MV-4-11 (cell line): ENCODE data around the gene NOTCH4.
"Not testable (repeated sequence)": the region's sequence is repeated elsewhere in the genome, so short reads cannot be mapped to it uniquely, and the experiment has no call there.

Source experiments
- DNase-seq: peaks from one replicate; lab custom pipeline; 2025; lab: John Stamatoyannopoulos, UW

The NOTCH4 gene

DNA sequence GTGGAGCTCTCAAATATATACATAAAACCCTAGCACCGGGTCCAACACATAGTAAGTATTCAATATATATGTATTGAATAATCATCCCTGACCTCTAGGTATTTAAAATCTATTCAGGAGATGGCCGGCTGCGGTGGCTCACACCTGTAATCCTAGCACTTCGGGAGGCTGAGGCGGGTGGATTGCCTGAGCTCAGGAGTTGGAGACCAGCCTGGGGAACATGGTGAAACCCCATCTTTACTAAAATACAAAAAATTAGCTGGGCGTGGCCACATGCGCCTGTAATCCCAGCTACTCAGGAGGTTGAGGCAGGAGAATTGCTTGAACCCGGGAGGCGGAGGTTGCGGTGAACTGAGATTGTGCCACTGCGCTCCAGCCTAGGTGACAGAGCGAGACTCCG lies 30.8 kb downstream of the NOTCH4 start:
- DNase-seq, result not testable (repeated sequence)

DNA sequence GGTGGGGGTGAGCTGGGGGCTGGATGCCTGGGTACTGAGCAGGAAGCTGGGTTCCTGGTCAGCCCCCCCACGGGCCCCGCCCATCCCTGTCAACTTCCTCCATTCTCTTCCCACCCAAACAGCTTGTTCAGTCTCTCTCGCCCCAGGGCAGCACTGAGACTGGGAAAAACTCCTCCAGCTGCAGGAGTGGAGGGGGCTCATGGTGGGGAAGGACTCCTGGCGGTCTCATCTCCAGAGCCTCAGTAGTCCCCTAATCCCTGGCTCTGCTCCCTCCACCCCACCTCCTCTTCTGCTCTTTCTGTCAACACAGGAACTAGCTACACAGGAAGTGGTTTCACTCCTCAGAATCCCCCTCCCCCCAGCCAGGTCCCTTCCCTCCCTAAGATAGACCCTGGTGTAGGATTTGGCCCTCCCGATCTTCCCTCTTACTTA lies 31.2 kb downstream of the NOTCH4 start, which contains the start of gene GPSM3:
GPSM3 (minus strand) TSS at position 36 of the 432 bp plus-strand sequence. CDS start 130 bp downstream, outside the sequence.
- DNase-seq, result peak; percentile 75

DNA sequence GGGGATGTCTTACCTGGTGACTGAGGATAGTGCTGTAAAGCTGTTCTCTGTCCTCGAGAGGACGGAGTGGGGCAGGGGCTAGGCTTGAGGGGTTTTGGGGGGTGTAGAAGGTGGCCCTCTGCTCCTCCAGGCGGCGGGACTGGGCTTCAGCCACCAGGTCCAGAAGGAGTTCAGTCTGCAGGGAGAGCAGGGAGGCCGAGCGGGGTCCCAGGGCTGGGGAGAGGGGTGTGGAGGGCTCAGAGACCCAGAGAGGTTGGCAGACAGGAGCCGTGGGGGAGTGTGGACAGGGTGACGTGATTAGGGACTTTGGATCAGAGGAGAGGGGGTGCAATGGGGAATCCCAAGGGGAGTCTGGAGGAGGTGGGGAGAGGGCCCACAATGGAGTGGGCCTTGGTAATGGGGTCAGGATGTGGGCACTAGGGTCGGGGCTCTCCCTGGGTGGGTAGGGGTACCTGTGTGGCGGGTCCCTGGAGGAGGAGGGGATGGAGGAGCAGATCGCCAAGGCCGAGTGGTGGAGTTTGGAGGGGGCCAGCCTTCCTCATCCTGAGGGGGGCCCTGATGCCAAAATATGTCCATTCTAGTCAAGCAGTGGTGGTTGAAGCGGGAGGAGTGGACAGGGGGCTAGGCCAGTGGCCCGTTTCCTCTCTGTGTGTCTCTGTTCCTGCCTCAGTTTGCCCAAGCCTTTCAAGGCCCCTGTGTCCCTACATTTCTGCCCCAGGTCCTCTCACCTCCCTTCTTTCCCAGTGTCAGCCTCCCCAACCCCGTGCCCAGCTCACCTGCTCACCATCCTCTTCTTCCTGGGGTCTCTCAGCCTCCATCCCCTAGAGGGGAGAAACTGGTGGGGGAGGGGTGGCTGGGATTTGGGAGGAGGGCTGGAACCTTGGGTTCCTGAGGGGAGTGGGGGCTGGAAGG lies 31.9 kb downstream of the NOTCH4 start:
- no peak for DNase-seq

DNA sequence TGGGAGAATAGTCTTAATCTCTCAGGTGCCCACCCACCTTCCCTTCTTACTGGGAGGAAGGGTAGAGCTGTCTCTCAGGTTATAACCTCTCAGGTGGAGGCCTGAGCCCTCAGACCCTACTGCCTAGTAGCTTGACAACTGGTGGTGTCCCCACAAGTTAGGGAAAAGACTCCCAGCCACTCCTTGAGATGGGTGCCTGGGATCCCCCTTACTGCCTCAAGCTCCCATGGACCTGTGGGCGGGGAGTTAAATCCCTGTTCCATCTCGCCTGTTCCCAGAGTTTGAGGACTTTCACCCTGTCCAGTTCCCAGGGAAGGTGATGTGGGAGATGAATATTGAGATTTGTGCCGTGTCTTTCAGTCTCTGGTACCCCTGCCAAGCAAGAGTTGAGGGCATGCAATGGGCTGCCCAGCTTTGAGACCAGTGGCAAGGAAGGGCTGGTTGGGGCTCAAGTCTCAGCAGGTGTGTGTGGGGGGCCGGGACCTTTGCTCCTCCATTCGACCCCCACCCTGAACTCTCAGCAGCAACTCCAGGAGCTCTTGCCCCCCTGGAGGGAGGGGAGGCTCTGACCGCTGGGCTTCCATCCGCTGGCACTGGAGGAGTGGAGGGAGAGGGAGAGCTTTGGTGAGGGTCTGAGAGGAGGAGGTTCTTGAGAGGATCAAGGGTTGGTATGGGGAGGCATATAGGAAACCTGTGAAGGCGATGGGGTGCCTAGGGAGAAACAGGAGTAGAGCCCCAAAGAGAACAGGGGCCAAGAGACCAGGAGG lies 32.8 kb downstream of the NOTCH4 start:
- no peak for DNase-seq

DNA sequence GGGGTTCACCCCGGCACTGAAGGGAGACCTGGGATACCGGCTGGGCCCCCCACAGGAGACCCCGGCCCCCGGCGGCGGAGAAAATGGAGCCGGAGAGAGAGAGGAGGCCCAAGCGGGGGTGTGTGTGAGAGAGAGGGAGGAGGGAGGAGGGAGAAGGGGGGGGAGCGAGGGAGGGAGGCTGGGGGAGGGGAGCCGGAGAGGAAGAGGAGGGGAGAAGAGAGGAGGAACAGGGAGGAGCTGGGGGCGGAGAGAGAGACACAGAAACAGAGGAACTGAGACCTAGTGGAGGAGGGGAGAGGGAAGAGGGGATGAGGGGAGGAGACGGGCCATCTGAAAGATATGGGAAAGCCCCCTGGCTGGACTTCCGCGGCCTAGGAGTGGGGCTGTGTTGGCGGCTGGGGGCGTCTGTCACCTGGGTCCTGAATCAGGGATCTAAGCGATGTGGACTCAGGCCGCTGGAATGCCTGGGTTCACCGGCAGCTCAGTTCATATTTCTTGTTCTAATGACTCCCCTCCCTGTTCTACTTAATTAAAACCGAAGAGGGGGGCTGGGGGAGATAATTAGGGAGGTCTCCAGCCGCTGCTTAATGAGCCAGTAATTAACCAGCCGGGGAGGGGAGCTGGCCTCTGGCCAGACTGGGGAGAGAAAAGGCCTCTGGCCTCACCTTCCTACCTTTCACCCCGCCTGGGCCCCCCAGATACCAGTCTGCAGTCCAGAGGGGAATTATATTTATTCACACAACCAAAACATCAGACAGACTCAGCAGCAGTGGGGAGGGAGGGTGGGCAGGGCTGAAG lies 33.6 kb downstream of the NOTCH4 start, which contains the start of gene PBX2:
PBX2 (minus strand) TSS at position 149 of the 798 bp plus-strand sequence. CDS start 287 bp downstream, outside the sequence.
- DNase-seq, result peak; percentile 92

DNA sequence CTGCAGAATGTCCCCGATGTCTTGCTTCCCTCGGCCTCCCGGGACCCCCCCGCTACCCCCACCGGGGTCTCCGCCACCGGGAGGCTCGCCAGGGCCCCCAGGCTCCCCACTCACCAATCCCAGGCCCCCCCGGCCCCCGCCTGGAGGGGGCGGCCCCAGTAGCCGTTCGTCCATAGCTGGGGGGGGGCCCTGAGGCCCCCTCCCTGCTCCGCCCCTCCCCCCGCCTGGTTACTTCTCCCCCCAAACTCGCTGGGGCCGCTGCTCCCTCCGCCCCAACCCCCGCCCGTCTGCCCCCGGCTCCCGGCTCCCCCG lies 34.2 kb downstream of the NOTCH4 start:
- DNase-seq, result no peak

DNA sequence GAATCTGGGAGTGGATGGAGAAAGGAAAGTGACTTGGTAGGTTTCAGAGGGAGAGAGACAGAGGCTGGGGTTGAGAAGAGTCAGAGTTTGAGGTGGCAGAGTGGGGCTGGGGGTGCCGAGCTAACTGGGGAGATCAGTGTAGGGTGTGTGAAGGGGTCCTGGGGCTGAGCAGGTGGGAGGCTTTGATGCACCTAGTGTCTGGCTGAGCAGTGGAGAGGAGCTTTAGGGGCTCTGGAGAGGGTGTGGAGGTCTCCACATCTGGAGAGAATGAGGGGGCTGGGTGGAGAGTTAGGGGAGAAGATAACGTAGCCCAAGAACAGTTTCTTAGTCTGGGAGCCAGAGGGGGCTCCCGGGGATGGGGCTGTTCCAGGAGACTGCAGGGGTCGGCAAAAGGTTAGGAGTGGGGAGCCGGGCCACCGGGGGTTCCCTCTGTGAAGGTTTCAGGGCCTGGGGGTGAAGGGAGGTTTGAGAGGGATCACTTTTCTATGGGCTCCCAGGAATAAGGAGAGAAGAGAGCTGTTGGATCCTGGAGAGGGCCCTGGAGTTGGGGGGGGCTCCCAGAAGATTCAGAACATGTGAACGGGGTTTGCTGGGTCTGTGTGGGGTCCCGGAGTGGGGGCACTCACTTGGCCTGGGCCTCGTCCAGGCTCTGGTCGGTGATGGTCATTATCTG lies 34.7 kb downstream of the NOTCH4 start:
- no peak for DNase-seq

DNA sequence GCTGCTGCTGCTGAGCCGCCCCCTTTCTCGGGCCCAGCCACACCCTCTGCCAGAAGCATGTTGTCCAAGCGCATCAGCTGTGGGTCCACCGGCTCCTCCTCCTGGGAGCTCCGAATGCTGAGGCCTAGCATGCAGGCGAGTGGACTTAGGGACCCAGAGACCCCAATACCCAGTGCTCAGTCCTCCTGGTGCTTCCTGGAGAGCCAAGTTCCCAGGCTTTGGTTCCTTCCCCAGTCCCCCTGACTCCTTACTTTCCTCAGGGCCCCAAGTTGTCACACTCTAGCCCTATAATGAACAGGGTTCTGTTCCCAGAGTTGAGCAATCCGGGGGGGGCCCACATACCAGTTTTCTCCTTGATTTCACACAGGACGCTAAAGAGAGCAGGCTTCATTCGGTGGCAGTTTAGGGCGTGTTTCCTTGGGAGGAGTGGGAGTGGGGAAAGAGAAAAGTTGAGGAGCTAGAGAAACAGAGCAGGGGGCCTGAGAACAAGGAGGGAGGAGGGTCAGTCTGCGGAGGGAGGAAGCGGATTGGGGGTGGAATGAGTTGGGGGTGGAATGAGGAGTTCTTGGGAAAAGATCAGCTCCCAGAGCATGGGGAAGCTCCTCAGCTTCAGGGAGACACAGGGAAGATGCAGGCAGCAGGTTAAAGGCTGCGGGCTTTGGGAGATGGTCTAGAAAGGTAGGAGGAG lies 35.3 kb downstream of the NOTCH4 start:
- no peak for DNase-seq

DNA sequence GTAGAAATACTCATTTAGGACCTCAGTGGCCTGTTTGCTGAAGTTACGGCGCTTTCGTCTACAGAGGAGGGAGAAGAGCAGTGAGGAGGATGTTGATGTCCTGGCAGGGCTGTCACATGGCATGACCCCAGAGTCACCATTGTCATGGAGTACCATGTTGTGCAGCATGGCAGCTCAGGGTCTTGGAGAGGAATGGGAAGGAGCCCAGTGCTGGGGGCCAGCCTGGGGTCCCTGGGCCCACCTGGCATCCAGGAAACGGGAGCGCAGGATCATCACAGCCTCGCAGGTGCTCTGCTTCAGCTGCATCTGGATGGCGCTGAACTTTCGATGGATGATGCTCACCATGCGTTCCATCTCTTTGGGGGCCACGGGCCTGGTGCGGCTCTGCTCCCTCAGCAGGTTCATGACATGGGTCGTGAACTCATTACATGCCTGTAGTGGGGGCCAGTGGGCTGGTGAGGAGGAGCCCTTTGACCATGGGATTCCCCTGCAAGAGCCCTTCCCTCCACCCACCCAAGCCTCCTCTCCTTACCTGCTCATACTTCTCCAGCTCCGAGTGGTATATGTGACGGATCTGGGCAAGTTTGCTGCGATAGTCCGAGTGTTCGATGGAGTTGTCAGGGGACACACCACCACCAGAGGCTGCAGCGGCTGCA lies 36.0 kb downstream of the NOTCH4 start:
- DNase-seq, result not testable (repeated sequence)

DNA sequence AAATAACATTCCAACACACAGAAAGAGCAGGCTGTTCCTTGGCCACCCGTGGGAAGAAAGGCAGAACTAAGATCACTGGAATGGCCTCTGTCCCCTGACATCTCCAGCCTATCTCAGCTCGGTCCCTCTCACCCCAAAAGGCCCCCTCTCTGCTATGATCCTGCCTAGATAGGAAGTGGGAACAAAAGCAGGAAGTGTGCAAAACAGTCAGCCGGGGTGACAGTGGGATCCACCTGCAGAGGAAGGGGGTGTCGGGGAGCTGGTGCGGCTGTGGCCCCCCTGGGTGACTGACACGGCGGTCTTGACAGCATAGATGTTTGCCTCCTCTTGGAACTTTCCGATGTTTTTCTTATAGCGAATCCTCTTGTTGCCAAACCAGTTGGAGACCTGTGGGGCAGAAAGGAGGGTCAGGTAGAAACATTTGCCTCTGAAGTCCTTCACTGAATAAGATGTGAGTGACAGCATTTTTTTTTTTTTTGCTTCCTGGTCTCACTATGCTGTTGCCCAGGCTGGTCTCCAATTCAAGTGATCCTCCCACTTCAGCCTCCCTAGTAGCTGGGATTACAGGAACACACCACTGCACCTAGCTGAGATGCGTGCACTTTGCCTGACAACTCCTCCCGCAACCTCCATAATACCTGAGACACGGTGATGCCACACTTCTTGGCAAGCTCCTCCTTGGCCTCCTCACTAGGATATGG lies 36.7 kb downstream of the NOTCH4 start:
- DNase-seq, result peak; percentile 32

DNA sequence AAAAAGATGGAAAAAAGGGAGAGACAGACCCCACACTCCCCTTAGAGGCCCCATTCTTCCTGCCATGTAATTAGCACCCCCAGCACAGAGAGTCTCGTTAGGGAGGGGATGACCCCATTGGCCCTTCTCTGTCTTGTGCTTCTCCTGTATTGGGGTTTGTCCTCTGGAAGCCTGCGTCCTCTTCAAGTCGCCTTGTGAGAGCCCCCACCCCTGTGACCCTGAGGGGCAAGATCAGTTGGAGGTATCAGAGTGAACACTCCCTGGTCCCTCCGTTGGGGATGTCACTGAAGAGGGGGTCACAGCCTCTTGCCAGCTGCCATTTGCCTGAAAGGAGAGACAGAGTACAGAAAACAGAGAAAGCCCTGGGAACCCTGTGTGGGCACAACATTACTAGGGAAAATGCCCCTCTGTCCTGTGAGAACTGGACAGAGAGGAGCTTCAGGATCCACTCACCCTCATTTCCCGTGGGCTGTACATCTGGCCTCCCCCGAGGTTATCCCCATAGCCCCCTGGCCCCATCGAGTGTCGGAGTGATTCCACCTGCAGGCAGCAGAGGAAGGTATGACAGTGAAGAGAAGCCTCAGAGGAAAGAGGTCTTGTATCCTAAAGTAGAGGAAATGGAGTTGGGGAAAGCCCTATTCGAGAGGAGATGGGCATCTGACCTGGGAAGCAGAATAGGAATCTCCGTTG lies 37.6 kb downstream of the NOTCH4 start:
- not testable (repeated sequence) for DNase-seq

DNA sequence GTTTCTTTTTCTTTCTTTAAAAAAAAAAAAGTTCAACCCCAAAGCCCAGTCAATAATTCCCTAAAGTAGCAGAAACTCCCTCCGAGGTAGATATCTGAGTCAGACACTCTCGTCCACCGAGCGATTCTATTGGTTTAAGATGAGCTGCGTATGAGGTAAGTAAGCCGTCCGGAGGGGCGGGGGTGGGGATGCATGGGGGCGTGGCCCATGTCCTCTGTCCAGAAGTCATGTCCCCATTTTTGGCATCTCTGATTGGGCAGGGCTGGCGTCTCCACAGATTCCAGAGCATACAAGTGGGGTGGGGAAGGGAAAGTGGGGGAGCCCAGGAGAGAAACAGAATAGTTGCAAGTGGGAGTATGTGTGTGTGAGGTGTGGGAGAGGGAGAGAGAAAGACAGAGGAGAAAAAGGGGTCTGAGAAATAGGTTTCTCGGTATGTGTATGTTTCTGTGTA lies 38.2 kb downstream of the NOTCH4 start:
- peak; percentile 71 for DNase-seq

DNA sequence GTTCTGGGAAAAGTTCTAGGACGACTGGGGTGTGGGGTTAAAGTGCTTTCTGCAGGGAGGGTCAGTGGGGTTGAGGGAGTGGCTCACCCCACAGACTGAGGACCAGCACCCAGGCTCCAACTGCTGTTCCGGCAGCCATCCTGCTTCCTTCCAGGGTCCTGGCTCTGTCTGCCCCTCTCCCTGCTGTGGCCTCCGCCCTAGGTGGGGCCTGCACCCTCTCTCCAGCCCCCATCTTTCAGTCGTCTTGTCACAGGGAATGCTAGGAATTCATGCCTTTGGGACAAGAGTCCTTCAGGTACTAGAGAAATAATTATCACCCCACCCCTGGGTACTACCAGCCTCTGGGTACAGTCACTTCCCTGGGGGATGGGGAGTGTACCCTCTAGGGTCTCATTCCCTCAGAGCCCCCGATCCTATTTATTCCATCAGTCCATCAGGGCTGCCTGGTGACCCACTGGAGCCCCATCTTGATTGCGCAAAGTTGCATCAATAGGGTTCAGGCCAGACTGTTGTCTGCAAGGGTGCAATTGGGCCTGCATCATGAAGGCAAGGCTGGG lies 39.7 kb downstream of the NOTCH4 start, which contains the start of gene AGER:
AGER (minus strand) TSS at position 170 of the 557 bp plus-strand sequence; CDS start at position 139, 31 bp downstream.
- no peak for DNase-seq

DNA sequence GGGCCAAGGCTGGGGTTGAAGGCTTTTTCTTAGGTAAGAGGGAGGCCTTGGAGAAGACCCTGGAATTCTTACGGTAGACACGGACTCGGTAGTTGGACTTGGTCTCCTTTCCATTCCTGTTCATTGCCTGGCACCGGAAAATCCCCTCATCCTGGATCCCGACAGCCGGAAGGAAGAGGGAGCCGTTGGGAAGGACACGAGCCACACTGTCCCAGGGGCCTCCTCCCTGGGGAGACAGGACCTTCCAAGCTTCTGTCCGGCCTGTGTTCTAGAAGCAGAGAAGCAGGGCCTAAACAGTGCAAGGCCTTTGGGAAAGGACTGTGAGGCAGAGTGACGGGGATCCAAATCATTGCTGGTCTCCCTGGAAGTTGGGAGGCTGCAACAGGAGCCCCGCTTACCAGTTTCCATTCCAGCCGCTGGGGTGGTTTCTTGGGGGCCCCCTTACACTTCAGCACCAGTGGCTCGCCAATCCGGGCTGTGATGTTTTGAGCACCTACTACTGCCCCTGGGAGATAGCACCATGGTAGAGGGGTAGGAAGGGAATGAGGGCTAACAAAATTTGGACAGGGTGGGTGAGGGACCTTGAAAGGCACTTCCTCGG lies 40.3 kb downstream of the NOTCH4 start:
- DNase-seq, result no peak

DNA sequence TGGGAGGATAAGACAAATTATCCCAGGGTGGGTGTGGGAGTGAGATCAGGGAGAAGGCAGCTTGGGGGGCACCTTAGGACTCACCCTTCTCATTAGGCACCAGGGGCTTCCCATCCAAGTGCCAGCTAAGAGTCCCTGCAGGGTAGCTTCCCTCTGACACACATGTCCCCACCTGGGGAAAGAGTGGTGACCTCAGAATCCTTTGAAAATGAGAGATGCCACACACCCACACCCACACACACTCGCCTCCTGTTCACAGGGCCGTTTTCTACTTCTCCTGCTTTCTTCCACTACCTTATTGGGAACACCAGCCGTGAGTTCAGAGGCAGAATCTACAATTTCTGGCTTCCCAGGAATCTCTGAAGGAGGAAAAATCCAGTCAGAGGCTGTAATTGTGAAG lies 40.8 kb downstream of the NOTCH4 start:
- DNase-seq, result no peak

DNA sequence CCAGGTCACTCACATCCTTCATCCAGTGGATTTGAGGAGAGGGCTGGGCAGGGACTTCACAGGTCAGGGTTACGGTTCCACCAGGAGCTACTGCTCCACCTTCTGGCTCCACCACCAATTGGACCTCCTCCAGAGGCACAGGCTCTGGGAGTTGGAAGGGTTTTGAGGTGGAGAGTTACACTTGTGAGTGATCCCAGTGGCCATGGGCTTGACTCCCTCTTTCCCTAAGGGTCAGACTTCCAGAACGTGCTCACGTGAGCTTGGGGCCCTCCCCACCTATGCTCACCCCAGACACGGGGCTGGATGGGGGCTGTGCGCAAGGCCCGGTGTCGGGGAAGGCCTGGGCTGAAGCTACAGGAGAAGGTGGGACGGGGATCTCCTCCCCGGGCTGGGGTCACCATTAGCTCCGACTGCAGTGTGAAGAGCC lies 41.3 kb downstream of the NOTCH4 start:
- no peak for DNase-seq

DNA sequence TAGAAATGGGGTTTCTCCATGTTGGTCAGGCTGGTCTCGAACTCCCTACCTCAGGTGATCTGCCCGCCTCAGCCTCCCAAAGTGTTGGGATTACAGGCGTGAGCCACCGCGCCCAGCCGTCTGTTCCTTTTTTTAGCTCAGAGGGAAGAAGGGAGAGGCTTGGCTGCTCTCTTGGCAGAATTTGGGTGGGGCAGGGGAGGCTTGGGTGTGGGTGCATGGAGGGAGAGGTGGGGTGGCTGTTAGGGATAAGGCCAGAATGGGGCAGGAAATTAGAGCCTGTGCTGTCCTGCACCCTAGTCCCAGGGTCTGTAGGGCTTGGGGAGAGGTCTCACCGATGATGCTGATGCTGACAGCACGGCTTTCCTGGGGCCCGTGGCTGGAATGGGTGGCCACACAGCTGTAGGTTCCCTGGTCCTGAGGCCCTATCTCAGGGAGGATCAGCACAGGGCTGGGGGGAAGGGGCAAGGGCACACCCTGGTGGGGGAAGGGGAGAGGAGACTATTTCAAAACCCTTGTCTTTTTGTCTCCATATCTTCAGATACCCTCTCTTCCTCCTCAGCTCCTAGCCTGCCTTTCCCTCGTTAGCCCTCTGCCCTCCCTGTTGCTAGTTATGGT lies 41.8 kb downstream of the NOTCH4 start:
- no peak for DNase-seq
